HepG2 (cell line): ENCODE measurements around the gene ACADS. TPM values are rescaled to one million over a fixed set of nuclear protein-coding genes. Genes with fewer than 3 reads are reported as not detected.

Experiments
- ATAC-seq: fragments of 200-7000 bp; cut with Tn5 transposase; 3 replicates; pipeline ENCODE4 v1.9.1; 2020; ENCODE audit warnings: mild to moderate bottlenecking, moderate library complexity
- BruUV-seq: library from RNA; stranded (reverse); fragments of 400-500 nt; replicated peaks from 2 replicates; lab custom pipeline; 2021; lab: Mats Ljungman, UMichigan
- CTCF ChIA-PET: fragments of 300-600 bp; formaldehyde crosslinking; extraction: SDS; loops from one replicate; lab custom pipeline; 2021; ENCODE audit warnings: low total read pairs, inconsistent platforms, low intra/inter-chr PET ratio; lab: Yijun Ruan, JAX
- POLR2A ChIA-PET: fragments of 350-600 bp; sonication (Branson Sonifier 250); formaldehyde crosslinking; loops from one replicate; lab custom pipeline; 2020; ENCODE audit warnings: antibody characterized with exemption, inconsistent platforms; lab: Yijun Ruan, JAX
- DNase-seq: peaks from one replicate; pipeline ENCODE4 v3.0.0-alpha.2; 2015; ENCODE audit warnings: low spot score
- FAIRE-seq: peaks from 3 replicates; lab custom pipeline; 2011; peaks lifted over from hg19 to GRCh38; lab: Jason Lieb, UNC
- H2AFZ ChIP-seq: one replicate; pipeline ENCODE4 v1.6.1; 2011; ENCODE audit warnings: low read length, inconsistent platforms
- H3K27ac ChIP-seq: fragments of 300-600 bp; 3 replicates; pipeline ENCODE4 v1.8.0; 2011; ENCODE audit warnings: mixed run types, mild to moderate bottlenecking, mixed read lengths, low read length, inconsistent platforms; ENCODE audit not compliant: insufficient read depth; ENCODE audit errors: extremely low read length
- H3K27me3 ChIP-seq, 2 experiments: fragments of 200-600 bp in 1 of 2; 2 replicates in 1 of 2; 3 replicates in 1 of 2; pipeline versions ENCODE4 v1.6.0 to v1.8.0; 2011; ENCODE audit warnings: low read length in 2 of 2, mild to moderate bottlenecking in 2 of 2, moderate library complexity in 2 of 2, inconsistent platforms in 1 of 2; ENCODE audit not compliant: insufficient read depth in 2 of 2, control insufficient read depth in 1 of 2
- H3K36me3 ChIP-seq, 2 experiments: fragments of 200-600 bp in 1 of 2; replicated peaks in 1 of 2; 2 replicates in 1 of 2; 3 replicates in 1 of 2; pipeline versions ENCODE4 v1.5.1 to v1.8.0; 2011; ENCODE audit warnings: low read length in 2 of 2, inconsistent platforms in 1 of 2; ENCODE audit not compliant: insufficient read depth in 2 of 2, control insufficient read depth in 1 of 2
- H3K4me1 ChIP-seq: 2 replicates; pipeline ENCODE4 v1.5.1; 2012; ENCODE audit warnings: low read length, inconsistent platforms; ENCODE audit not compliant: insufficient read depth
- H3K4me2 ChIP-seq: 2 replicates; pipeline ENCODE4 v1.6.0; 2011; ENCODE audit warnings: low read depth, low read length, inconsistent platforms
- H3K4me3 ChIP-seq, 3 experiments: fragments of 200-600 bp in 1 of 3; sonication (generic), shearing (Covaris generic) in 1 of 3; replicated peaks in 1 of 3; 2 replicates each; pipeline ENCODE4 v1.5.1; 2011 to 2016; ENCODE audit warnings: low read length in 3 of 3, inconsistent platforms in 2 of 3, low read depth in 2 of 3, mild to moderate bottlenecking in 2 of 3, control low read depth in 1 of 3, mixed read lengths in 1 of 3; ENCODE audit not compliant: insufficient read depth in 1 of 3
- H3K79me2 ChIP-seq: one replicate; pipeline ENCODE4 v1.6.1; 2011; ENCODE audit warnings: low read length, inconsistent platforms; ENCODE audit not compliant: insufficient read depth
- H3K9ac ChIP-seq: 2 replicates; pipeline ENCODE4 v1.6.0; 2011; ENCODE audit warnings: mild to moderate bottlenecking, low read depth, low read length, inconsistent platforms; ENCODE audit not compliant: insufficient read depth
- H3K9me3 ChIP-seq: 2 replicates; pipeline ENCODE4 v1.5.1; 2012; ENCODE audit warnings: mild to moderate bottlenecking, low read length
- H4K20me1 ChIP-seq: 2 replicates; pipeline ENCODE4 v1.6.0; 2011; ENCODE audit warnings: inconsistent platforms, mild to moderate bottlenecking, low read length, moderate library complexity; ENCODE audit not compliant: insufficient read depth
- MAZ ChIP-seq, 2 experiments: sonication (generic) in 1 of 2; formaldehyde crosslinking in 1 of 2; IDR thresholded peaks; 2 replicates each; pipeline versions ENCODE4 v1.5.0 to v1.6.1; 2012 to 2020; ENCODE audit warnings: low read depth in 2 of 2, mild to moderate bottlenecking in 2 of 2, borderline replicate concordance in 1 of 2, improper control_type of control experiment in 1 of 2, low read length in 1 of 2, missing genetic modification reagents in 1 of 2, moderate library complexity in 1 of 2
- ZBTB2 ChIP-seq: sonication (generic); formaldehyde crosslinking; IDR thresholded peaks from 2 replicates; pipeline ENCODE4 v1.8.0; 2022; ENCODE audit warnings: low read depth, missing genetic modification reagents
- ZNF446 ChIP-seq: sonication (generic); formaldehyde crosslinking; IDR thresholded peaks from 2 replicates; pipeline ENCODE4 v1.5.0; 2020; ENCODE audit warnings: mild to moderate bottlenecking, missing genetic modification reagents
- ZNF557 ChIP-seq: sonication (generic); formaldehyde crosslinking; IDR thresholded peaks from 2 replicates; pipeline ENCODE4 v1.4.0; 2020; ENCODE audit warnings: missing genetic modification reagents
- WGBS: methylation state at CpG from one replicate; pipeline ENCODE4 v1.1.6; 2017; ENCODE audit warnings: low lambda C conversion rate; 5-methylcytosine and 5-hydroxymethylcytosine counted together
- in situ Hi-C: cut with HindIII; loops from 2 replicates; pipeline ENCODE4 v1.10.0; 2017; ENCODE audit warnings: low pct_unique_long_range_greater_than_20kb; ENCODE audit not compliant: extremely low pct_ligation_motif_present
- intact Hi-C: fragments of 100-400 bp; cut with micrococcal nuclease; formaldehyde crosslinking; loops from one replicate; pipeline ENCODE4 v1.10.0; 2022; ENCODE audit not compliant: unreplicated experiment
- polyA plus RNA-seq, 8 experiments: library from polyadenylated mRNA; depleted of rRNA in 3 of 8; stranded (reverse) in 7 of 8; unstranded in 1 of 8; fragments of >200 nt; fragmentation: Illumina TruSeq in 4 of 8; extraction: Trizol in 4 of 8; gene quantifications; 2 replicates each; pipeline versions ENCODE4 v1.2.1 to v1.2.3, GENCODE V29; 2011 to 2016; ENCODE audit warnings: low read depth in 4 of 8, missing spikeins in 1 of 8, mixed read lengths in 1 of 8; ENCODE audit not compliant: insufficient read depth in 1 of 8
- total RNA-seq, 5 experiments: library from RNA; depleted of rRNA; stranded (reverse); fragments of >200 nt; fragmentation: Illumina TruSeq; extraction: Trizol; gene quantifications; 2 replicates each; pipeline ENCODE4 v1.2.3, GENCODE V29; 2016; ENCODE audit warnings: low read depth in 1 of 5

Gene ACADS
- total and polyA plus RNA-seq, 2 of the 13 experiments (the other 11 are each of a cell fraction or from before 2014, with no cell fraction given): 17.4 to 27.7 TPM

- TF ChIP-seq ZBTB2 (CRISPR knock-in tag): no peak
- TF ChIP-seq ZNF446 (CRISPR knock-in tag): peak; percentile 34; the same call in 1 of the 2 replicates
Measured at GRCh38 chr12:120710805-120711296, 14.8 kb upstream of the ACADS start (continued).

DNA sequence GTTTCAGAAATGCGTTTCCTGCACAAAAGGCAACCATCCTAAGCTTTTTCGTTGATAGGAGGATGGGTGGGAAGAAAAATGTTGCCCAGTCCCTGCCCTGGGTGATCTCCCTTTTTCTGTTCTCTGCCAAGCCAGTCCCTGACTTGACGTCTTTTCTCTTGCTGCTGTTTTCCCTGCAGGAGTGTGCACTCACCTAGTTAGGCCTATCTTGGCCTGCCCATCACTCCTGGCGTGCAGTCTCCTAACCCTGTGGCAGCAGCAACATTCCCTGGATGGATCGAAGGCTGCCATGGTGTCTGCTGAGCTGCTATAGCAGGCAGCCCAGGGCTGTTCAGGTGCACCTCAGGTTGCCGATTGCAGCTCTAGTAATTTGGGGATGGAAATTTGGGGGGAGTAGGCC lies 14.2 kb upstream of the ACADS start:
- peak; percentile 8 for ATAC-seq
- in situ Hi-C loops: loop anchor here (5.0 kb wide), 2 partner anchors 64 to 129 kb away; partner anchors contain the start of gene POP5
- Histone ChIP-seq H4K20me1 (no peaks in the 10 kb centered on the region; the same call in 1 of the 2 replicates), H3K4me3 (peak overlapping the region; percentile 84 to 85 (median 84)), H3K4me2 (peak overlapping the region; percentile 67), H3K9me3 (no peaks in the 10 kb centered on the region)
- POLR2A ChIA-PET: interaction anchor here (1.1 kb wide), 2 partner anchors 16 to 130 kb away, joined by 4 to 7 read pairs; partner anchors contain the start of gene POP5
- DNase-seq: no peak
- TF ChIP-seq MAZ (IDR thresholded peaks at IDR 0.05; ENCODE audit: borderline replicate concordance, low read depth, low read length) (no peak), MAZ (CRISPR knock-in tag; IDR thresholded peaks at IDR 0.05; ENCODE audit: low read depth) (no peak), ZNF557 (CRISPR knock-in tag) (no peak)
- TF ChIP-seq, all 625 proteins: peak for 0
- no TSS peak for BruUV-seq
- Histone ChIP-seq H3K36me3 (peaks cover 2 to 18% of the 10 kb centered on the region in 2 experiments; a peak in 3 of 5 replicates), H3K27me3 (no peaks in the 10 kb centered on the region), H2AFZ (no peak overlapping the region), H3K9ac (peak overlapping the region; percentile 88), H3K4me1 (peaks cover 34% of the 10 kb centered on the region), H3K27ac (no peak overlapping the region), H3K79me2 (peaks cover 14% of the 10 kb centered on the region)
- CTCF ChIA-PET: no interaction called here
- WGBS: 29% methylated on average over 5 of the region's 6 CpGs
- FAIRE-seq: no peak
- intact Hi-C loops: loop anchor here (2.0 kb wide), 1 partner anchor 129 kb away; no protein-coding TSS in a partner anchor
